Calu3 (cell line): ENCODE data around the gene PLOD2. TPM values are rescaled to one million over a fixed set of nuclear protein-coding genes. Genes with fewer than 3 reads are reported as not detected.

Source experiments
- BruUV-seq: library from RNA; stranded (reverse); fragments of 400-500 nt; replicated peaks from 2 replicates; lab custom pipeline; 2021; lab: Mats Ljungman, UMichigan
- CTCF ChIA-PET: fragments of 300-600 bp; sonication (Branson Sonifier 250); formaldehyde crosslinking; loops from one replicate; lab custom pipeline; 2022; ENCODE audit warnings: antibody characterized with exemption; lab: Charles Lee
- DNase-seq: peaks from one replicate; pipeline ENCODE4 v3.0.0; 2022
- H3K27ac Mint-ChIP-seq: one replicate; pipeline ENCODE4 v1.8.0; 2022; ENCODE audit warnings: mixed read lengths; ENCODE audit not compliant: unreplicated experiment
- H3K27me3 Mint-ChIP-seq: one replicate; pipeline ENCODE4 v1.8.0; 2022; ENCODE audit warnings: mixed read lengths; ENCODE audit not compliant: unreplicated experiment
- H3K36me3 Mint-ChIP-seq: one replicate; pipeline ENCODE4 v1.8.0; 2022; ENCODE audit warnings: mild to moderate bottlenecking, moderate library complexity, mixed read lengths; ENCODE audit not compliant: insufficient read depth, unreplicated experiment
- H3K4me1 Mint-ChIP-seq: one replicate; pipeline ENCODE4 v1.8.0; 2022; ENCODE audit warnings: mild to moderate bottlenecking, low read depth, mixed read lengths; ENCODE audit not compliant: unreplicated experiment
- H3K4me3 Mint-ChIP-seq: one replicate; pipeline ENCODE4 v1.8.0; 2022; ENCODE audit warnings: mild to moderate bottlenecking, low read depth, moderate library complexity, mixed read lengths; ENCODE audit not compliant: unreplicated experiment
- H3K9me3 Mint-ChIP-seq: one replicate; pipeline ENCODE4 v1.8.0; 2022; ENCODE audit warnings: low read depth, mixed read lengths; ENCODE audit not compliant: unreplicated experiment
- intact Hi-C: fragments of 100-400 bp; cut with micrococcal nuclease; formaldehyde crosslinking; loops from one replicate; pipeline ENCODE4 v1.10.0; 2022; ENCODE audit not compliant: unreplicated experiment
- total RNA-seq: library from RNA; stranded (reverse); gene quantifications from 2 replicates; pipeline ENCODE4 v1.2.3, GENCODE V29; 2022
- TF ChIP-seq, protein P1 (sequence below): fragments of 200-600 bp; IDR thresholded peaks from one replicate; pipeline ENCODE4 v1.8.0; 2022; ENCODE audit warnings: antibody characterized with exemption; ENCODE audit not compliant: unreplicated experiment

PLOD2 gene
- total RNA-seq, 1 experiment from 2014 or later = 123 TPM

- no peaks in the 10 kb centered on the region for H3K36me3 Mint-ChIP-seq
- intact Hi-C loops = no loop called here
- TF ChIP-seq, protein P1, sequence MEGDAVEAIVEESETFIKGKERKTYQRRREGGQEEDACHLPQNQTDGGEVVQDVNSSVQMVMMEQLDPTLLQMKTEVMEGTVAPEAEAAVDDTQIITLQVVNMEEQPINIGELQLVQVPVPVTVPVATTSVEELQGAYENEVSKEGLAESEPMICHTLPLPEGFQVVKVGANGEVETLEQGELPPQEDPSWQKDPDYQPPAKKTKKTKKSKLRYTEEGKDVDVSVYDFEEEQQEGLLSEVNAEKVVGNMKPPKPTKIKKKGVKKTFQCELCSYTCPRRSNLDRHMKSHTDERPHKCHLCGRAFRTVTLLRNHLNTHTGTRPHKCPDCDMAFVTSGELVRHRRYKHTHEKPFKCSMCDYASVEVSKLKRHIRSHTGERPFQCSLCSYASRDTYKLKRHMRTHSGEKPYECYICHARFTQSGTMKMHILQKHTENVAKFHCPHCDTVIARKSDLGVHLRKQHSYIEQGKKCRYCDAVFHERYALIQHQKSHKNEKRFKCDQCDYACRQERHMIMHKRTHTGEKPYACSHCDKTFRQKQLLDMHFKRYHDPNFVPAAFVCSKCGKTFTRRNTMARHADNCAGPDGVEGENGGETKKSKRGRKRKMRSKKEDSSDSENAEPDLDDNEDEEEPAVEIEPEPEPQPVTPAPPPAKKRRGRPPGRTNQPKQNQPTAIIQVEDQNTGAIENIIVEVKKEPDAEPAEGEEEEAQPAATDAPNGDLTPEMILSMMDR = no peak
- CTCF ChIA-PET = interaction anchor here (1.0 to 2.4 kb wide), 3 partner anchors 13 to 24 kb away, joined by 3 to 6 read pairs (median 3); partner anchors contain the start of gene PLOD2
- no peak overlapping the region for H3K4me3 Mint-ChIP-seq
- no peak overlapping the region for H3K27ac Mint-ChIP-seq
- H3K27me3 Mint-ChIP-seq = no peaks in the 10 kb centered on the region
- BruUV-seq = no TSS peak
- H3K4me1 Mint-ChIP-seq = peaks cover 14% of the 10 kb centered on the region
- H3K9me3 Mint-ChIP-seq = peaks cover 4% of the 10 kb centered on the region
- no peak for DNase-seq
Measured at GRCh38 chr3:146177072-146177471, 16.1 kb upstream of the PLOD2 start.

GRCh38 chr3:146172586-146172985, 11.6 kb upstream of the PLOD2 start:
- Mint-ChIP-seq H3K4me3 (no peak overlapping the region), H3K36me3 (no peaks in the 10 kb centered on the region), H3K9me3 (peaks cover 6% of the 10 kb centered on the region), H3K27me3 (no peaks in the 10 kb centered on the region), H3K27ac (no peak overlapping the region), H3K4me1 (peaks cover 17% of the 10 kb centered on the region)
- no TSS peak for BruUV-seq
- intact Hi-C loops = no loop called here
- CTCF ChIA-PET = interaction anchor here (1.0 to 1.2 kb wide), 2 partner anchors 12 to 15 kb away, joined by 3 read pairs; no protein-coding TSS in a partner anchor
- DNase-seq = no peak
- TF ChIP-seq, protein P1 = no peak

DNA sequence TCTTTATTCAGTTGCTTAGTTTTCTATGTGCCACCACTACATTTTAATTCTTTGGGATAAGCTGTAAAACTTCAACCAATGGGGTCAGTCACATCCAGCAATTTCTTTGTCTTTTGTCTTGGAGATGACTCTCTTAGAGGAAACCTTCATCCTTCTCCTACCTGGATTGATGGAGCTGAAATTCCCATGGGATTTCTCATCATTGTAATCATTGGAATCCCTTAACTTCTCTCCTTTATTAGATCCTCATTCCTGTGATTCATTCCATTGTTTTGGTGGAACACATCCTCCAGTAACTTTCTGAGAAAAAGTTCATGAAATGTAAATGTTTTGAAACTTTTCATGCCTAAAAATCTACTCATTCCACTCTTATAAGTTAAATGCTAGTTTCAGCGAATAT, 9.6 kb upstream of the PLOD2 start:
- H3K36me3 Mint-ChIP-seq = no peaks in the 10 kb centered on the region
- H3K4me1 Mint-ChIP-seq = peaks cover 27% of the 10 kb centered on the region
- no peak overlapping the region for H3K27ac Mint-ChIP-seq
- CTCF ChIA-PET = interaction anchor here (0.8 to 1.4 kb wide), 2 partner anchors 11 to 14 kb away, joined by 3 read pairs; no protein-coding TSS in a partner anchor
- no peak overlapping the region for H3K4me3 Mint-ChIP-seq
- no TSS peak for BruUV-seq
- no peaks in the 10 kb centered on the region for H3K27me3 Mint-ChIP-seq
- TF ChIP-seq, protein P1 = no peak
- peaks cover 6% of the 10 kb centered on the region for H3K9me3 Mint-ChIP-seq
- intact Hi-C loops = no loop called here
- DNase-seq = no peak

DNA sequence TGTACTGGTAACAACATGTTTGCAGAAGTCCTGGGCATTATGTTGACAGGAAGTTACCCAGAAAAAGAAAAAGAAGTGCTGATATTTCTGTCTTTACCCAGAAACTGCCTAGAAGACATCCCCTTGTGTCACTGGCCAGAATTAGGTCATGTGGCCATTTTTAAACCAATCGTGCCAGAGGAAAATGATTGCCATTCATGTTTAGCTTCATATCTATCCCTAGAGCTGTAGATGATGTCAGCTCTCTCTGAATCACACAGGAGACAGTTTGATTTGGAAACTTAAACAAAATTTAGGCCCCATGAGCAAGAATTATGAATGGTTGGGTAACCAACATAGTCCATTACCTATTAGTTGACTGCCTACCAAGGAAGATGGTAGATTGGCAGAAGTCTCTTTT, 8.9 kb upstream of the PLOD2 start:
- DNase-seq = no peak
- TF ChIP-seq, protein P1 = no peak
- Mint-ChIP-seq H3K9me3 (peaks cover 6% of the 10 kb centered on the region), H3K27ac (no peak overlapping the region), H3K27me3 (no peaks in the 10 kb centered on the region), H3K4me1 (peaks cover 34% of the 10 kb centered on the region), H3K4me3 (no peak overlapping the region), H3K36me3 (no peaks in the 10 kb centered on the region)
- CTCF ChIA-PET = interaction anchor here (1.4 kb wide), 1 partner anchor 10 kb away, joined by 3 read pairs; no protein-coding TSS in a partner anchor
- intact Hi-C loops = loop anchor here (10.0 kb wide), 2 partner anchors 725 to 985 kb away; no protein-coding TSS in a partner anchor
- BruUV-seq = no TSS peak
